Measurements from ENCODE around the gene CHAC1. TPM values are rescaled to one million over a fixed set of nuclear protein-coding genes. Genes with fewer than 3 reads are reported as not detected.

CHAC1 gene
- total RNA-seq, 1 experiment from 2014 or later: 48.7 TPM

DNA sequence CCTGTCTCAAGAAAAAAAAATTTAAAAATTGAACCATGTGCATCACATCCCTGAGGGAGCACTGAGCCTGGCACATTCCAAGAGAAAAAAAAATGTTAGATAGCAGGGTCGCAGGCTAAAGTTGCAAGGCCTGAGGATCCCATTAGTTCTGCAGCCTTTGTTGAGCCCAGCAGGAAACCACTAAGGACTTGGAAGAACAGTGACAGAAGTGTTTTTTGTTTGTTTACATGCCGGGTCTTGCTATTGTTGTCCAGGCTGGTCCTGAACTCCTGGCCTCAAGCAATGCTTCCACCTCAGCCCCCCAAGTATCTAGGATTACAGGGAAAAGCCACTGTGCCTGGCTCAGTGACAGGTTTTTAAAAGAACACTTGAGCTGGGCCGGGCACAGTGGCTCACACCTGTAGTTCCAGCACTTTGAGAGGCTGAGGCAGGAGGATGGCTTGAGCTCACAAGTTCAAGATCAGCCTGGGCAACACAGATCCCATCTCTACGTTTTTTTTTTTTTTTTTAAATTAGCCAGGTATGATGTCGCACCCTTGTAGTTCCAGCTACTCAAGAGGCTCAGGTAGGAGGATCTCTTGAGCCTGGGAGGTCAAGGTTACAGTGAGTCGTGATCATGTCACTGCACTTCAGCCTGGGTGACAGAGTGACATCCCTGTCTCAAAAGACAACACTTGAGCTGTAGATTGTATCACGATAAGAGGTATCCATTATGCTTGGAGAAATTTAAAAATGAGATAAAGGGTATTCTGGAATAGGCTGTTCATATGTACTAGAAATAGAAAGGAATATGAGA is 15.2 kb downstream of the CHAC1 start:
- Histone ChIP-seq H4K8ac (replicated peaks; ENCODE audit: insufficient read length, low read depth, low read length) (no peak overlapping the region), H3K79me1 (ENCODE audit: insufficient read depth, low read depth, low read length, poor library complexity, severe bottlenecking) (no peaks in the 10 kb centered on the region), H3K79me2 (ENCODE audit: insufficient read depth, low read length) (no peaks in the 10 kb centered on the region), H2BK5ac (ENCODE audit: insufficient read length, low read length) (no peak overlapping the region), H2BK12ac (ENCODE audit: insufficient read length, low read depth, low read length) (no peak overlapping the region), H4K5ac (ENCODE audit: insufficient read length, low read depth, low read length) (no peak overlapping the region), H3K4me2 (ENCODE audit: insufficient read depth, insufficient read length, low read length) (no peak overlapping the region), H3K56ac (ENCODE audit: insufficient read length, low read depth, low read length) (no peak overlapping the region), H4K20me1 (ENCODE audit: control insufficient read depth, insufficient read depth, insufficient read length) (no peaks in the 10 kb centered on the region), H3K18ac (ENCODE audit: insufficient read length, low read depth, low read length) (no peak overlapping the region), H3K23me2 (ENCODE audit: insufficient read length, low read depth, low read length, poor library complexity, severe bottlenecking) (no peaks in the 10 kb centered on the region), H3K4ac (ENCODE audit: low read depth, low read length) (no peak overlapping the region), H2AFZ (ENCODE audit: low read length) (no peak overlapping the region), H3K9ac (ENCODE audit: extremely low read depth, insufficient read length, low read length) (no peak overlapping the region), H3K9me3 (ENCODE audit: control insufficient read depth, low read depth, low read length) (no peaks in the 10 kb centered on the region), H2BK15ac (ENCODE audit: low read depth, low read length) (no peak overlapping the region), H2AK5ac (ENCODE audit: insufficient read length, low read length) (no peak overlapping the region), H2BK20ac (ENCODE audit: low read depth, low read length, poor library complexity, severe bottlenecking) (no peak overlapping the region), H4K91ac (ENCODE audit: insufficient read length, low read depth, low read length) (no peak overlapping the region), H3K27me3 (ENCODE audit: insufficient read depth, low read length) (no peaks in the 10 kb centered on the region), H3K14ac (ENCODE audit: insufficient read depth, low read length) (no peak overlapping the region), H3K27ac (ENCODE audit: insufficient read length, low read depth, low read length) (no peak overlapping the region), H3T11ph (ENCODE audit: low read length) (no peak overlapping the region), H3K4me1 (ENCODE audit: insufficient read depth, low read length) (no peaks in the 10 kb centered on the region; the same call in 1 of the 2 replicates), H2BK120ac (ENCODE audit: low read depth, low read length, poor library complexity, severe bottlenecking) (no peak overlapping the region), H3K23ac (ENCODE audit: insufficient read length, low read depth, low read length) (no peak overlapping the region)
- Mint-ChIP-seq H3K27me3 (ENCODE audit: low read depth) (no peaks in the 10 kb centered on the region; the same call in 1 of the 2 replicates), H3K27ac (0 out of 7 replicates have a peak overlapping the region, but pooled peaks of 1 of the 3 experiments have one; percentile 67), H3K4me3 (no peak overlapping the region; a peak in 2 of 5 replicates), H3K4me1 (peaks cover 27 to 41% of the 10 kb centered on the region in 2 experiments), H3K9me3 (no peaks in the 10 kb centered on the region; a peak in 2 of 5 replicates), H3K36me3 (ENCODE audit: insufficient read depth in 1 of 3, low read depth in 3 of 3) (no peaks in the 10 kb centered on the region)
- TF ChIP-seq CTCF (conservative IDR thresholded peaks at IDR 0.05): no peak
- WGBS (ENCODE audit: extremely low coverage, insufficient read length, low lambda C conversion rate): no CpG with 5 or more reads among the region's 7 CpGs
- peak; percentile 57 for DNase-seq

Measured in H9 (cell line).